GM21526 (cell line): Measurements from ENCODE around the gene SRBD1.

ENCODE experiments used
- ATAC-seq: cut with Tn5 transposase; IDR thresholded peaks from one replicate; pipeline ENCODE4 v1.9.1; 2021; ENCODE audit warnings: moderate library complexity; ENCODE audit not compliant: unreplicated experiment, low FRiP score

Gene SRBD1

DNA sequence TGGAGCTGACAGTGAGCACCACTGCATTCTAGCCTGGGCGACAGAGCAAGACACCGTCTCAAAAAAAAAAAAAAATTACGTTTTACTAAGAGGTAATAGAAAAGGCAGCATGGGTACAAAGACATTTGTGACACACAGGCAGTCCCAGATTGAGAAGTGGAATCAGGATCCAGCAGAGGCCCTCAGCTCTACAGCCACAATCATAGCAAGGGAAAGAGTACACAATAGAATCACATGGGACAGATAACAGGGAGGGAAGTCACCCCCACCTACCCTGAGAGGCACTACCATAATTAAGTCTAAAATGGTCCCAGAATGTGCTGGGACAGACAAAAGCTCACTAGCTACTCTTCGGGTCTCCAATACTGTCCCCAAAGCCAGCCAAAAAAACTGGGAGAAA, 12.5 kb downstream of the SRBD1 start:
- no peak for ATAC-seq

- no peak for ATAC-seq
Observed at GRCh38 chr2:45596761-45597160, 14.3 kb downstream of the SRBD1 start.

- no peak for ATAC-seq
Observed at GRCh38 chr2:45595721-45596435, 15.2 kb downstream of the SRBD1 start.

DNA sequence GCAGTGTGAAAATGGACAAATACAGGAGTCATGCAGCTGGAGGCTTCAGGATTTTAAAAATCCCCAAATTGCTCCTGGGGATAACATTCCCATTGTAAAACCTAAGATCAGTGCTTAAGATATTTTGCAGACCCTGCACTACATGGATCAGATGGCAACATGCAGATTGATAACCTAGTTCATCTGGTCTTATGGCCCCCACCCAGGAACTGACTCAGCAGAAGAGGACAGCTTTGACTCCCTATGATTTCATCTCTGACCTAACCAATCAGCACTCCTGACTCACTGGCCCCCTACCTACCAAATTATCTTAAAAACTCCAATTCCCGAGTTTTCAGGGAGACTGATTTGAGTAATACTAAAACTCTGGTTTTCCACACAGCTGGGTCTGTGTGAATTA, 20.0 kb downstream of the SRBD1 start:
- no peak for ATAC-seq

DNA sequence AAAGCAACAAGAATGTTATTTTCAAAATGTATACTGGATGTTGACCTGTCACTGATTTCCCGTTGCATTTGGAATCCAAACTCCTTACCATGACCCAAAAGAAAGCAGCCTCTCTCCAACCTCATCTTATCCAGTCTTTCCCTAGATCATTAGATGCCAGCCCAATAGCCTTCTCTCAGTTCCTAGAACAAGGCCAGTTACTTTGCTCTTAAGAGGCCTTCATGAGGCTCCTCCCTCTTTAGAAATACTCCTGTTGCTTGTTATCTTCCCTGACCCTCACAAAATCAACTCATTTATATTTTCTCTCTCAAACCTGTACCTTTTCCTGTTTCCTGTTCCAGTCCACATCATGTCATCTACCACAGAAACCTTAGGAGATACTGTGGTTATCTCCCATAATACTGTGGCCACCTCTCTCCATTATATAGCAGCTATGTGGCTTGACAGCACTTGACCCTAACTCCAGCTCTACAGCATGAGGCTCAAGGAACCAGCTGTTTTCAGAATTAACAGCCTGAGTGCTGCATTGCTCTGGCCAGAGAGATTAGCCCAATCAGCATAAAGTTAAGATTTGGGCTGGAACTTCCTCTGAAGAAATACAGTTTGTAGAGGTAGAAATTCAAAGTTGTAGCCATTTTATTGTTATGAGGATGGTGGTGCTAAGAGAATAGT, 22.8 kb downstream of the SRBD1 start:
- no peak for ATAC-seq

- no peak for ATAC-seq
Observed at GRCh38 chr2:45586600-45586999, 24.5 kb downstream of the SRBD1 start.

GRCh38 chr2:45585267-45585861, 25.7 kb downstream of the SRBD1 start:
- no peak for ATAC-seq

GRCh38 chr2:45583977-45584376, 27.1 kb downstream of the SRBD1 start:
- ATAC-seq, result no peak

GRCh38 chr2:45582522-45582921, 28.5 kb downstream of the SRBD1 start:
- ATAC-seq, result no peak

DNA sequence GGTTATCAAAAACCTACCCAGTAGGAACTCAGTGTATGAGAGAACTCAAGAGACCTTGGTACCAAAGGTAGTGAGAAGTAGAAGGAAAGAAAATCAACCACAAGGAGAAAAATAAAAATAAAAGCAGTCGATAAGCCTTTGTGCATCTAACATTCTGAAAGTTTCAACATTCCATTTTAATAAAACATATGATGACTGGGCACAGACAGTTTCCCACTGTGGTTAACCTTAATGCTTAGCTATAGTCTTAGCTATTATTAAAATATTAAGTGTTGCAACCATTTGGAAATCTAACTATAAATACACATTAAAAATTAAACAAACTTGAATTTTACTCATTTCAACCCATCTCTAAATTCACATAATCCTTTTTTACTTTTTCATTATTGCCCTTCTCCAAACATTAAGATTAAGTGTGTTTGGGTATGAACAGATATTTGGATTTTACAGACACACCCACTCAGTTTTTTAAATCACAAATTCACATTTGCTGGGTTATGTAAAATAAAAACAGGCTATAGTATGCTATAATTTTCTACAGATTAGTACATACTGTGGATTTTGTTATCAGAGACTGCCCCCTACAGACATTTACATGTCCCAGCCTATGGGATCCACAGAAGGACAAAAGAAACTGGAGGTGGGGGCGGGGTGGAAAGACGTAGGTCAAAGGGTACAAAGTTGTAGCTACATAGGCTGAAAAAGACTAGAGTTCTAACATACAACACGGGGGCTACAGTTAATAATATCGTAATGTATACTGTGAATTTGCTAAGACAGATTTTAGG, 32.8 kb downstream of the SRBD1 start:
- ATAC-seq, result no peak

- ATAC-seq, result no peak
Observed at GRCh38 chr2:45577441-45577840, 33.6 kb downstream of the SRBD1 start.

GRCh38 chr2:45575881-45576280, 35.2 kb downstream of the SRBD1 start:
- ATAC-seq, result no peak

DNA sequence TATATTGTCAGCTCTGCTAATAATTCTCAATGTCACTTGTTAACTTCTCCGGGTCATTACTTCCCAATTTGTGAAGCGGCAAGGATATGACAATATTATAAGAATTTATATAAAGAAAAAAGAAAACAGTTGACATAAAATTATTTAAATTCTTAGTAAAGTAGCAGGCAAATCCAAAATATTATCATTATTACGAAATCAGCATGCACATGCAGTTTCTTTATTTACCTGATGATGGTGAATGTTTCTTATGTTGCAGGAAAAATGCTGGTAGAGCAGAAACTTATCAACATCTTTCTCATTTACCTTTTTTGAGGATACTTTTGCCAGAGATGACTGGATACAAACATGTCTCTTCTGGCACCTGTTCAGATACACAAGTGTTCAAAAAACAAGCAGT, 38.1 kb downstream of the SRBD1 start:
- ATAC-seq, result no peak

- ATAC-seq, result no peak
Observed at GRCh38 chr2:45571940-45572339, 39.1 kb downstream of the SRBD1 start.

GRCh38 chr2:45570671-45571334, 40.3 kb downstream of the SRBD1 start:
- no peak for ATAC-seq

DNA sequence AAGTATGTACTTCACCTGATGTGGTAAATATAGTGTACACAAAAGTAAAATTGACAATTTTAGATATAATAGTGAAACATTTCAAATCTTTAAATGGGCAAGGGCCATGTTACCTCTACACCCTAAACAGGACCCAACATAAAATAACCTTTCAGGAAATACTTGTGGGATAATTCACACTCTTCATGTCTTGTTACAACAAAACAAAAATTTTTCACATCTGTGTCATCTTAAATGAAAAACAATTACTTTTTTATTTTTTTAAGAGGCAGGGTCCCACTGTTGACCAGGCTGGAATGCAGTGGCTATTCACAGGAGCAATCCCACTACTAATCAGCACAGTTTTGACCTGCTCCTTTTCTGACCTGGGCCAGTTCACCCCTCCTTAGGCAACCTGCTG, 42.1 kb downstream of the SRBD1 start:
- ATAC-seq, result no peak

DNA sequence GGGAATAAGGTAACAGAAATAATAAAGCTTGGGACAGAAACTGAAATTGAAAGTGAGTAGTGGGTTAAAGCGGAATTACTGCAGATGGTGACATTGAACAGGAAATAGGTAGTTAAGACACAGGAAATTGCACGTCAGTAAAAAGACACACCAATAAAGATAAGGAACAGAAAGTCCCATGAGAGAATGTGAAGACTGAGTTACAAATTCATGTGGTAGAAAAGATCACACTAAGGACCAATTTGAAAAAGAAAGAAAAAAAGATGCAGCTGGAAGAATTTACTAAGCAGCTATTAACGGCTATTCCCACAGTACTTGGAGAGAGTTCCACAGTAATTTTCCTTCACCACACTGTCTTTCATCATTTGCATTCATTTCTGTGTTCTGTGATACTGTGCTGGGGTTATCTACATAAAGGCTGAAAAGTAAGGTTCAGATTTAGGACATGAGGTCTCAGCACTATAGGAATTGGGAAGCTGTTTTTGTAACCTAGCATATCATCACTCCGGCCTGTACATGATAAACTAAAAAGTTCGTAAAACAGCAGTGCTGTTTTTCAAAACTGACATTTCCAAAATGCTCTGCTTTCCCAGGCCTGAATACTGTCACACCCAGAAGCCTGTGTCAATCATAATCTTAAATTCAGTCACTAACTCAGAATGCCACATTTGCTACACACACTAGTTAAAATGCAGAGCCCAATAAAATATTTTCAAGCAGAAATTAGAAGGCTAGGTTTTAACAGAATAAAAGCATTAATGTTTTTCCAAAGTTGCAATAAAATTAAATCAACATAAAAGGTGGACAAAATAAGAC, 42.9 kb downstream of the SRBD1 start:
- ATAC-seq, result peak; percentile 92

- peak; percentile 12 for ATAC-seq
Observed at GRCh38 chr2:45567288-45567963, 43.6 kb downstream of the SRBD1 start.

DNA sequence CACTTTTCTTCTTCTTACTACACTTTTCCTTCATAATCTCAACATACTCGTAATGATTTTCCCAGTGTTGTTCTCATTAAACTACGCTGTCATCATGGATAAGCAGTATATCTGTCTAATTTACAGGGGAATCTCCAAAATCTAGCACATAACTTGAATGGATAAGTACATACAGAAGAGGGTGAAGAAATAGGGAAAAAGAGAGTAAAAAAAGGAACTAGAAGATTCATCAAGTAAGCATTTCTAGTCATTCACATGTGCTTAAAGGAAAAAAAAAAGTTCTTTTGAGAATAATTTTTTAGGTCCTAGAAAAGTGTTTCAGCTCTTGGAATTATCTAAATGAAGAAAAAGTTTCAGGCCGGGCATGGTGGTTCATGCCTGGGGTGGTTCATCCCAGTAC, 51.6 kb downstream of the SRBD1 start:
- no peak for ATAC-seq
